GM10847 (cell line): ENCODE measurements around the gene ENOX1.

Source experiments
- POLR2A ChIP-seq: IDR thresholded peaks from 2 replicates; pipeline ENCODE4 v1.6.1; 2011; ENCODE audit not compliant: insufficient read length; ENCODE audit errors: extremely low read depth

ENOX1 gene

DNA sequence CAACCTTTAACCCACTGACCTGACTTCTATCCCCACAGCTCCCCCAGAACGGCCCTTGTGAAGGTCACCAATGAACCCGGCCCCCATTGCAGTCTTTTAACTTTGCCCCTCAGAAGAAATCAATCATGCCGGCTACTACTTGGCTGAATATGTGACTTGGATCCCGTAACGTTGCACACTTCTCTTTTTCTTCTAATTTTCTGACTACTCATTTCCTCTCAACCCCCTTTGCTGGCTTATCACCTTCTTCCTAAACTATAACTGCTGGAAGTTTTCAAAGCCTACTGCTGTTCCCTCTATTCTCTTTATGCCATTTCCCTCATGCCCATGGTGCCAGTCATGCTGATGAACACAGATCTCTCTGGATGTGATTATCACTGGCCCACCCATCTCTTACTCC is 395.7 kb downstream of the ENOX1 start:
- no peak for TF ChIP-seq POLR2A

- TF ChIP-seq POLR2A: no peak
Observed at GRCh38 chr13:43390619-43391018, 396.2 kb downstream of the ENOX1 start.

DNA sequence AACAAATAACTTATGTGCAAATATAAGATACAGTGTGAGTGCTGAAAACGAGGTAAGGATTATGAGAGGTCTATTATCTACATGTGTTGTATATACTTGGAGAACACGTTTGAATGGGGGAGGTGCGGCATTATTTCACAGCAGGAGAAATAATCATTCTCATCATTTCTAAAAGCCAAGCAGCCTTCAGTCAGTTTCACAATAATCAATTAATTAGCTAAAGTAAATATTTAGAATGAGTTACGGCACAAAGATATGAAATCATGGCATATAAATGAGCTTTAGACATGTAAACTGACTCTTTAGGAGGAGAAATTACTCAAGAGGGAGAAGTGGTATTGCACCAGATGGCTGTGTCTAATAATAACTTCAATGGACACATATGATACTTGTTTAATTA is 396.8 kb downstream of the ENOX1 start:
- no peak for TF ChIP-seq POLR2A

- TF ChIP-seq POLR2A: no peak
Observed at GRCh38 chr13:43389573-43389972, 397.2 kb downstream of the ENOX1 start.

DNA sequence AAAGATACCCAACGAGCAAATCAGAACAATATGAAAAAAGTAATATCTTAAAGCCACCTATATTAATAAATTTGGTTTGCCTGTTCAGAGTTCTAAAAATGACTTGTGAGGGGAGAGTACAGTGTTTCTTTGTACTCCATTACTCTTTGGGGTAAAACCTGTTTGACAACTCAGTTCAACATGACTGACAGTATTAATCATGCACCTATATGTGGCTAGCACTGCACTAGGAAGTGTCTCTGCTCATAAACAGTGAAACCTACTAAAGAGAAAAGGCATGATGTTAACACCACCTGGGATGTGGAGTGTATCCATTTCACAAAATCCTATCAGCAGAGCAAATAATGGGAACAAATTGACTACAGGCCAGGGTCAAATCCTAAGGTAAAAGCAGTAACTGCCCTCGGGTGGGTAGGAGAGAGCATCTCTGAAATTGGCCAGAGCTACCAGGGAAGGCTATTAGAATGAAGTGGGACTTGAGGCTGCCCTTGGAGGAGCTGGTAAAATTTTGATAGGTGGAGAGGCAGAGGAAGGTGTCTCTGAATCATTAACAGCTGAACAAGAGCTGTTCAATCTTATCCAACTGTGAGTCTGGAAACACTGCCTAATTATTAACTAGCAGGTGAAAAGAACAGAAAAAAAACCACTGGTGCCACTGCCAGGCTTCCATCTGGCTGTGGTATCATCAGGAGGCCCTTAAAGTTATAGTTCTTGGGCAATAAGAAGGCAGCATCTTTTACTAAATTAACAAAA is 398.3 kb downstream of the ENOX1 start:
- no peak for TF ChIP-seq POLR2A

DNA sequence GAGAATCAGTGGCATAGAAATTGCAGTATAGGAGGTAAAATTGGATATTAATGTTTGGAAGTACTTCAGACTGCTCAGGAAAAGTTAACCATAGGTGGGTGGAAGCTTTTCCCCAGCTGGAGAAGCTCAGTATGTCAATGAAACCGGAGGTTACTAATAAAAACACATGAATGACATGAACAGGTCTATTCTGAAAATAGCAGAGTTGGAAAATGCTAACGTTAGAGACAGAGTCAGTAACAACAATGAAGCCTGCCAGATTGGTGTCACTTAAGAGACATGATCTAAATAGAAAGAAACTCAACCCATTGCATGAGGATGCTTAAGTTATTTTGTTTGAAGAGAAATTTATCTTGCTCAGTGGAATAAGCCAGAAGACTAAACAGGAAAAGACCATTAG is 398.9 kb downstream of the ENOX1 start:
- no peak for TF ChIP-seq POLR2A

DNA sequence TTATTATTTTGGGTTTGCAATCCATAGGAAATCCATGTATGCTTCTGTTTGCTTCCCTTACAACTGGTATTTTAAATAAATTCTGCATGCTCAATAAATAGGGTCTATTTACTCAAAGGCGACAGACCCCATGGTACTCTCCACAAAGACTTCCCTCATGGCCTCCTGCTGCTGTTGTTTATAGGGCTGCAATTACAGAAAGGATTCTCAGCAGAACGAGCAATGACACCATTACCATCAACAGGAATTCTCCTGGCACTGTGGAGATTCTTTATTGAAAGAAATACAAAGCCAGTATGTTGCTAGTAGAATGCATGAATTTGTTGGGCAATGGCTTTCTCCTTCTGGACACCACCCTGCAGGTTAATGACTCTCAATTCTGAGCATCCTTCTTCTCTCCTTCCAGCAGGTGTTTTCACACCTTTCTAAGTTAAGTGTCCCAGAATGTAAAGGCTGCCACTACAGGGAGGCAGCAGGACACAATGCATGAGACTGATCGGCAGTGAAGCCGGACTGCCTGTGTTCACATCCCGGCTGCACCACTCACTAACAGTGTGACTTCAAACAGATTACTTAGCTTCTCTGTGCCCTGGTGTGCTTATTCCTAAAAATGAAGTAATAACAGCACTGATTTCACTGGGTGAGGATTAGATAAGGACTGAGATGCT is 403.1 kb downstream of the ENOX1 start:
- no peak for TF ChIP-seq POLR2A

GRCh38 chr13:43379738-43380137 is 407.0 kb downstream of the ENOX1 start:
- no peak for TF ChIP-seq POLR2A

GRCh38 chr13:43377973-43378372 is 408.8 kb downstream of the ENOX1 start:
- TF ChIP-seq POLR2A: no peak

DNA sequence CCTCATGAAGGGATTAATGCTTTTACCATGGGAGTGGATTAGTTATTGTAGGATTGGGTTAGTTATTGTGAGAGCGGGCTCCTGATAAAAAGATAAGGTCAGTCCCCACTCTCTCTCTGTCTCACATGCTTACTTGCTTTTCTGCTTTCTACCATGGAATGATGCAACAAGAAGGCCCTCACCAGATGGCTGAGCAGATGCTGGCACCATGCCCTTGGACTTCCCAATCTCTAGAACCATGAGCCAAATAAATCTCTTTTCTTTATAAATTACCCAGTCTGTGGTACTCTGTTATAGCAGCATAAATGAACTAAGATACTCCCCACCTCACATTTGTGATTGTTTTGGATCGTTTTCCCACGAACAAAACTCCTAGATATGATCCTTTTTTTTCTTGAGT is 409.6 kb downstream of the ENOX1 start:
- no peak for TF ChIP-seq POLR2A

GRCh38 chr13:43376596-43376995 is 410.2 kb downstream of the ENOX1 start:
- TF ChIP-seq POLR2A: no peak

DNA sequence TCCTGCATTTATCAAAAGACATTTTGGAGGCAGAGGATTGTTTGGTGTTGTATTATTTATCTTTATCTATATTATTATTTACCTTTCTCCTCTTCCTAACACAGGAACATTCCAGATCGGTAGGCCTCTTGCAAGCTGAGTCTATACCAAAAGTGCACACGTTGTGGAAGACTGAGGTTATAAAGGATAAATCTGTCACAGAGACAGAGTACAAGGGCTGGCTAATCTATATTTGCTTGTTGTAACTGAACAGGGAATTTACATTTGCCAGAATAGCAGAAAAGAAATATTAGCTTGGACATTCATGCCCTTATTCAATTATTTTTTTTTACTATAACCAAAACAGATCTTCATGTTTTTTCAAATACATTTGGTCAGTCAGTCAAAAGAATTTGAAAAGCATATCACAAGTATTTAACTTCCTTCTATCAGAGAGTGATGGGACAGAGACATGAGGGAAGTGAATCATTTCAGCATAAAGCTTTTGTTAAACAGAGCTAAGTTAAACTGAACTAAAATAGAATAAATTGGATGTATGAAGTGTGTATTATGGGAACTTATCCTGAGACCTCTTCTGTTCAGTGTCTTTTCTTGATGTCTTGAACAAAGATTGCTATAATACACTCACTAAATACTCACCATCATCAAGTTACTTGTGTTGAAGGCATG is 410.8 kb downstream of the ENOX1 start:
- TF ChIP-seq POLR2A: no peak

- no peak for TF ChIP-seq POLR2A
Observed at GRCh38 chr13:43374621-43375020, 412.2 kb downstream of the ENOX1 start.

- no peak for TF ChIP-seq POLR2A
Observed at GRCh38 chr13:43373400-43373799, 413.4 kb downstream of the ENOX1 start.

DNA sequence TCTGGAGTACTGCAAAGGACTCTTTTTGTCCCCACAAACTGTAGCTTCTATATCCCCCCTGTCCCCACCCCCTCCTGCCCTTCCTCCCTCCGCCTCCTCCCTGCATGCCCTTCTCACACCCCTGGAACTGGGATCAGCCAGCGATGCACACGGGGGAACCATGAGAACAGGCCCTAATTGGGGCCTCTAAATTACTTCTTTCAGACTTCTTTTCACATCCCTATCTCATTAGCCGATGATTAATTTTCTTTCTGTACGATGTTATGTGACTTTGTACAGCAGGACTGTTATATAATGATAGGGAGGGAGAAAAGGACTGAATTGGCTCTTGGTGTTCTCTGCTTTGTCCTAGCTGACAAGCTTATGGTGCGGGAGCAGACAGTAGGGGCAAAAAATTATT is 415.9 kb downstream of the ENOX1 start:
- no peak for TF ChIP-seq POLR2A

GRCh38 chr13:43369319-43369718 is 417.5 kb downstream of the ENOX1 start:
- no peak for TF ChIP-seq POLR2A
